Left hindlimb (tissue), 1 donor: ENCODE measurements around the gene NYAP1.
A peak's percentile ranks its signal among the peaks of the same experiment; 100 is the strongest.
"Not testable (repeated sequence)": the region's sequence is repeated elsewhere in the genome, so short reads cannot be mapped to it uniquely, and the experiment has no call there.

Experiments
- DNase-seq: peaks from one replicate; pipeline ENCODE4 v3.0.0-alpha.2; 2018

NYAP1 gene

GRCh38 chr7:100483722-100484672 is at the start of gene NYAP1:
TSS of gene NYAP1 (plus strand) at chr7:100483927. CDS start at chr7:100485312, 1,385 bp downstream.
- peak; percentile 90 for DNase-seq

DNA sequence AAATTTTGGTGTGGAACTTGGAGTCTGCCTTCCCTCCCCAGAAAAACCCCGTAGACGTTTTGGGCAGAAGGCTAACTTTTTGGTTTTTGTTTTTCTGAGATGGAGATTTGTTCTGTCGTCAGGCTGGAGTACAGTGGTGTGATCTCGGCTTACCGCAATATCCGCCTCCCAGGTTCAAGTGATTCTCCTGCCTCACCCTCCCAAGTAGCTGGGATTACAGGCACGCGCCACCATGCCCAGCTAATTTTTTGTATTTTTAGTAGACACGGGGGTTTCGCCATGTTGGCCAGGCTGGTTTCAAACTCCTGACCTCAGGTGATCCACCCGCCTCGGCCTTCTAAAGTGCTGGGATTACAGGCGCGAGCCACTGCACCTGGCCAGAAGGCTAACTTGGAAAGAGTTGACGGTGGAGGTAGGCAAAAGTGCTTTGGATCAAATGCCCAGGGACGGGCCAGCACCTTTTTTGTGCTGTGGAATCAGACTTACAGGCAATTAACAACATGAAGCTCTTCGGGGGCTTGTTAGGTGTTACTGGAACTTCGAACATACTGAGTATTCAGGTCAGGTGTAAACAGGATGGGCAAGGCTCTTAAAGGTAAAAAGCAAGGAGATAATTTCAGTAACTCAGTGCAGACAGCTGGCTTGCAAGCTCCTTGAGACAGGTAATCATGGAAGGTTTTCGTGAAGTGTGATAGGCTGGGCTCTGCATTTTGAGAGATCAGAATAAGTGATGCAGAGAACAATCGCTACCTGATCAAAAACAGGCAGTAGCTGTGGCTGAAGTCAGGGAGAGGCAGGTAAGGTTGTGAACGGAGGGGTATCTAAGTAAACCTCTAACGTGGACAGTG is 49.2 kb upstream of the NYAP1 start:
- DNase-seq: no peak

DNA sequence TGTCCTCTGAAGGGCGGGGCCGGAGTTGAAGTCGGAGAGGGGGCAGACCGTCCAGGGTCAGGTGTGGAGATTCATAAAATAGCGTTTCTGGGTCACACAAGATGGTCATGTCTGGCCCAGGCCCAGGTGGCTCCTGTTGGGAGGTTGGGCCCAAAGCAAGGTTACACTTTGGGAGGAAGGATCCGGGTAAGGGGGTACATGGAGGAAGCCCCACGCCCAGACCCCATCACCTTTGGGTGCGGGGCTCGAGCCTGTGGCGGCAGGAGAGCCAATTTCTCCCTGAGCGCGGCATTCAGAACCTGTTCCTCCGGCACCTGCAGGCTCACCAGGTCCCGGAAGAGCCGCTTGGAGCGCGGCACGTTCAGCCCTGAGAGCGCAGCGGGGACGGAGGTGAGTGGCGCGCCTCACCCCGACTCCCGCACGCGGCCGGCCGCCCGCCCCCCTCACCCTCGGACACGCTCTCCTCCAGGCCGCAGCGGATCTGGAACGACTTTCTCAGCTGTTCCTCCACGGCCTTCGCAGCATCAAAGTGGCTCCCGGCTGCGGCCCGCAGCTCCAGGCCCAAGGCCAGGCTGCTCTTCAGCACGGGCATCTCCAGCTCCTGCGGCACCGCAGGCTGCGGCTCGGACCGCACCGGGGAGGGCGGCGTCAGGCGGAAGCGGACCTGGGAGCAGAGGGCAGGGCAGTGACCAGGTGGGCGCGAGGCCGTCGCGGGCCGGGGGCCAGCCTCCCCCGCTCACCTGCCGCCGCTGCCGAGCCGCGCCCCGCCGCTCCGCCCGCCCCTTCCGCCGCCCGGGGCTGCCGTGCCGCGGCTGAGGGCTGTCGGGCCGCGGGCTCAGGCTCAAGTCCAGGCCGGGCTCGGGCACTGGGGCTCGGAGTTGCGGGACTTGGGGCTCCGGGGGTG is 48.1 kb upstream of the NYAP1 start:
- peak; percentile 65 for DNase-seq

GRCh38 chr7:100437150-100438100 is 46.3 kb upstream of the NYAP1 start:
- no peak for DNase-seq

- no peak for DNase-seq
Measured at GRCh38 chr7:100438172-100438571, 45.6 kb upstream of the NYAP1 start.

DNA sequence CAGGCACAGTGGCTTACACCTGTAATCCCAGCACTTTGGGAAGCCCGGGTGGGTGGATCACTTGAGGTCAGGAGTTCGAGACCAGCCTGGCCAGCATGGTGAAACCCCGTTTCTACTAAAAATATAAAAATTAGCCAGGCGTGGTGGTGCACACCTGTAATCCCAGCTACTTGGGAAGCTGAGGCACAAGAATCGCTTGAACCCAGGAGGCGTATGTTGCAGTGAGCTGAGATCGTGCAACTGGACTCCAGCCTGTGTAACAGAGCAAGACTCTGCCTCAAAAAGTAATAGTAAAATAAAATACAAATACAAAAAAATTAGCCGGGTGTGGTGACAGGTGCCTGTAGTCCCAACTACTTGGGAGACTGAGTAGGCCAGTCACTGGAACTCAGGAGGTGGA is 45.0 kb upstream of the NYAP1 start:
- DNase-seq: not testable (repeated sequence)

GRCh38 chr7:100439244-100439643 is 44.5 kb upstream of the NYAP1 start:
- DNase-seq: not testable (repeated sequence)

- peak; percentile 12 for DNase-seq
Measured at GRCh38 chr7:100441641-100442535, 41.8 kb upstream of the NYAP1 start.

- DNase-seq: peak; percentile 16
Measured at GRCh38 chr7:100443096-100443840, 40.5 kb upstream of the NYAP1 start.

DNA sequence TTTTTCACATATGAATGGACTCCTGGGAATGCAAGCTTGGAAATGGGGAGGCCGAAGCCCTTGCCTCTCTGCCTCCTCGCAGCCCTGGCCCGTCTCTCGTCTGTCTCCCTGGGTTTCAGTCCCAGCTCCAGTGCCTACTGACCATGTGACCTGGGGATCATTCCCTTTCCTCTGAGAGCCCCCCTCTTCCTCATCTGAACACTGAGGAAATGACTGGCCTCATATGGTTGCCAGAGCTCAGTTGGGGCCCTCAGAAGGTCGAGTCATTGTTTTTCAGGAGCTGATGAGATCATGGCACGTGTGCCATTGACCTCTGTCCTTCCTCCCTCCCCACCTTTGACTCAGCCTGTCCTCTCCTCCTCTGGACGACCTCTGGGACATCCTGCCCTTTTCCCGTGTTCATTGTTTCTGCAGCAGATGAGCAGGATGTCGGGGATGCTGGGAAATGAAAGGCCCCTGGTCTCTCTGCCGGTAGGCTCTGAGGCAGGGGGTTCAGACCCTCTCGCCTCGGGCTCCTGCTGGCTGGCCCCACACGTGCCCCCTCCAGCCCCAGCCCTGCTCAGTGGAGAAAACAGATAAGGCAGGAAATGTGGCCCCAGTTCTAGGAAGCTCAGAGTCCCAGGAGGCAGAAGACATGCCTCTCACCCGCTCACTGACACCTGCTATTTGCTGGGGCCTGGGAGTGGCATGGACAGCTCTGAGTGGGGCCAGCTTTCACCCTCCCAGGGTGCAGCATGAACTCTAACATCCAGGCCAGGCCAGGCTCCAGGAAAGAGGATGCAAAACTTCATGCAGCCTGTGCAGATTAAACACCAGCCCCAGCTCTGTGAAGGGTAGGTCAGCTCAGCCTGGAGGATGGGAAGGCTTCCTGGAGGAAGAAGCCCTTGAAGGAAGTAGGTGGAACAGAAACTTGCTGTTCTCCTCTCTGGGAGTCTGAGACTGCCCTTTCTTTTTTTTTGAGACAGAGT is 39.1 kb upstream of the NYAP1 start:
- peak; percentile 43 for DNase-seq

DNA sequence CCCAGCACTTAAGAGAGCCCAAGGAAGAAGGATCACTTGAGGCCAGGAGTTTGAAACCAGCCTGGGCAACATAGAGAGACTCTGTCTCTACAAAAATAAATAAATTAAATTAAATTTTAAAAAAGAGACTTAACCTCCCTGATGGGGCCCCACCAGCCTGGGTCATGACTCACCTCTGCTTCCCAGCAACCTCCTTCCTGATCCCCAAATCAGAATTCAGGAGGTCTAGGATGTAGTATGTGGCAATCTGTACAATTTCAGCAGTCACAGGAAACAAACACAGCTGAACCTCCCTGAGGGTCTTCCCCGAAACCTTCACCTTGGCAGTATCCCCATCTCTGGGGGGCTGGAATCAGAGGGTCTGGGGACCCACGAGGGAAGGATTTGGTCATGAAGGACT is 37.7 kb upstream of the NYAP1 start:
- no peak for DNase-seq

DNA sequence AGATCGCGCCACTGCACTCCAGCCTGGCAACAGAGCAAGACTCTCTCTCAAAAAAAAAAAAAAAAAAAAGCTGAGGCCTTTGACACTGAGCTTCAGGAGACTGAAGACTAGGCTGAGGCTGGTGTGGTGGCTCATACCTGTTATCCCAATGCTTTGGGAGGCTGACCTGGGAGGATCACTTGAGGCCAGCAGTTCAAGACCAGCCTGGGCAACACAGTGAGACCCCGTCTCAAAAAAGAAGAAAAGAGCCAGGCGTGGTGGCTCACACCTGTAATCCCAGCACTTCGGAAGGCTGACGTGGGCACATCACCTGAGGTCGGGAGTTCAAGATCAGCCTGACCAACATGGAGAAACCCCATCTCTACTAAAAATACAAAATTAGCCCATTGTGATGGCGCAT is 36.4 kb upstream of the NYAP1 start:
- peak; percentile 5 for DNase-seq

DNA sequence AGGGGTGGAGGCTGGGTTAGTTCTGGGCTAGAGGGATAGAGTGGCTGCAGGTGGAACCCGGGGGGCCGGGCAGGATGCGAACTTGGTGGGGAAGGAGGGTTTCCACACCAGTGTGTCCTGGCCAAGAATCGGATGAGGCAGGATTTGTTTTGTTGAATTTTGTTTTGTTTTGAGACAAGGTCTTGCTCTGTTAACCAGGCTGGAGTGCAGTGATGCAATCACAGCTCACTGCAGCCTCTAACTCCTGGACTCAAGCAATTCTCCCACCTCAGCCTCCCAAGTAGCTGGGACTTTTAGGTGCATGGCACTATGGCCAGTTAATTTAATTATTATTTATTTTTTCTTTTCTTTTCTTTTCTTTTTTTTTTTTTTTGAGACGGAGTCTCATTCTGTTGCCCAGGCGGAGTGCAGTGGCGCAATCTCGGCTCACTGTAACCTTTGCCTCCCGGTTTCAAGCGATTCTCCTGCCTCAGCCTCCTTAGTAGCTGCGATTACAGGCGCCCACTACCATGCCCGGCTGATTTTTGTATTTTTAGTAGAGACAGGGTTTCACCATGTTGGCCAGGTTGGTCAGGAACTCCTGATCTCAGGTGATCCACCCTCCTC is 34.4 kb upstream of the NYAP1 start:
- no peak for DNase-seq

- DNase-seq: no peak
Measured at GRCh38 chr7:100452513-100452912, 31.2 kb upstream of the NYAP1 start.

DNA sequence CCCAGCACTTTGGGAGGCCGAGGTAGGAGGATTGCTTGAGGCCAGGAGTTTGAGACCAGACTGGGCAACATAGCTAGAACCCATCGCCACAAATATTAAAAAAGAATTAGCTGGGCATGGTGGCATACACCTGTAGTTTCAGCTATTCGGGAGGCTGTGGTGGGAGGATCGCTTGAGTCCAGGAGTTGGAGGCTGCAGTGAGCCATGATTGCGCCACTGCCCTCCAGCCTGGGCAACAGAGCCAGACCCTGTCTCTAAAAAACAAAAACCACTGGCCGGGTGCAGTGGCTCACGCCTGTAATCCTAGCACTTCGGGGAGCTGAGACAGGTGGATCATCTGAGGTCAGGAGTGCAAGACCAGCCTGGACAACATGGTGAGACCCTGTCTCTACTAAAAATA is 29.9 kb upstream of the NYAP1 start:
- DNase-seq: not testable (repeated sequence)

DNA sequence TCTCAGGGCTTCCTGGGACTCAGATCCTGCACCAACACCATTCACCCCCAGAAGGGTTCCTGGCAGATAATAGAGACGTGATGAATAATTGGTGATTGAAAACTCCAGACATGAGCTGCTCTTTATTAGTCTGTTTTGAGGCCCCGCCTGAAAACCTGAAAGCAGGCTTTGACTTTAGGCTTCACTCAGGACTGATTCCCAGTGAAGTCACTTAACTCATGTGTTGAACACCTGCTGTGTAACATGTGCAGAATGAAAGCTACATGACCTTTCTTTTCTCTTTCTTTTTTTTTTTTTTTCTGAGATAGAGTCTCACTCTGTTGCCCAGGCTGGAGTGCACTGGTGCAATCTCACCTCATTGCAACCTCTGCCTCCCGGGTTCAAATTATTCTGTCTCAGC is 28.5 kb upstream of the NYAP1 start:
- DNase-seq: no peak

- no peak for DNase-seq
Measured at GRCh38 chr7:100456562-100456961, 27.2 kb upstream of the NYAP1 start.

DNA sequence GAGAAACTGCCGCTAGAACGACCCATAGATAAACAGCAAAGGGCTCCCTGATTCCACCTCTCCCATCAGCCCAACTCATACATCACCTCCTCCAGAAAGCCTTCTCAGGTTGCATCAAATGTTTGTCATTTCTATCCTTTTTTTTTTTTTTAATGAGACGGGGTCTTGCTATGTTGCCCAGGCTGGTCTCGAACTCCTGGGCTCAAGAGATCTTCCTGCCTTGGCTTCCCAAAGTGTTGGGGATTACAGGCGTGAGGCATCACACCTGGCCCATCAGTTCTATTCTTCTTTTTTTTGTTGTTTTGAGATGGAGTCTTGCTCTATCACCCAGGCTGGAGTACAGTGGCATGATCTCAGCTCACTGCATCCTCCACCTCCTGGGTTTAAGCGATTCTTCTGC is 26.7 kb upstream of the NYAP1 start:
- no peak for DNase-seq
